Activated naive CD4-positive, alpha-beta T cell (primary cell): Measurements from ENCODE around the gene LRP1B.
"Not testable (repeated sequence)": the region's sequence is repeated elsewhere in the genome, so short reads cannot be mapped to it uniquely, and the experiment has no call there.

Experiments
- DNase-seq, 4 experiments: peaks; one replicate each; lab custom pipeline; 2025; lab: John Stamatoyannopoulos, UW

LRP1B gene

DNA sequence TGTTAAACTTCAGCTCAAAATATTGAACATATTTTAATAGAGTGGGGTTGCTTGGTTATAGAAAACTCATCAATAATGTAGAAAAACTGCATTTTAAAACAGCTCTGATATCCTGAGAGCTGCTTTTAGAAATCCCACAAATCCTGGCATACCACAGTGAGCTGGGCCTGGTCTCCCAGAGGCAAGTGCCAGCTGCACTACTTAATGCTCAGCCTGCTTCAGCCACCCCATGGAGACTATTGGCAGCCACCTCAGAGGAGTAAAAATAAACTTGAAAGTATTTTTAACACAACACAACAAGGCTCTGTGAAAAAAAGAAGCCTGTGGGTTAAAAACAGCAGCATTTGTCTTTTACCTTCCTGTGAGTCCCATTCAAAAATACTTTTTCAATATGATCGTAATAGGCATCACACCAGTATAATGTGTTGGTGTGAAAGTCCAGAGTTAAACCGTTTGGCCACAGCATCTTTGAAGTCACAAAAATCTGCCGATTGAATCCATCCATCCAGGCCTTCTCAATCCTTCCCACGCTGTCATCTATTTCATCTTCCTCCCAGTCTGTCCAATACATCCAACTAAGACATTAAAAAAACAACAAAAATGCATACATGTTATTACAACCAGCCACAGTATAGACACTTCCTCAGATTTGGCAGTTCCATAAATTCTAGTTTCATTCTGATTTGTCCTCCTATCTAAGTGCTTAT, 1115.3 kb downstream of the LRP1B start:
- DNase-seq, result no peak

DNA sequence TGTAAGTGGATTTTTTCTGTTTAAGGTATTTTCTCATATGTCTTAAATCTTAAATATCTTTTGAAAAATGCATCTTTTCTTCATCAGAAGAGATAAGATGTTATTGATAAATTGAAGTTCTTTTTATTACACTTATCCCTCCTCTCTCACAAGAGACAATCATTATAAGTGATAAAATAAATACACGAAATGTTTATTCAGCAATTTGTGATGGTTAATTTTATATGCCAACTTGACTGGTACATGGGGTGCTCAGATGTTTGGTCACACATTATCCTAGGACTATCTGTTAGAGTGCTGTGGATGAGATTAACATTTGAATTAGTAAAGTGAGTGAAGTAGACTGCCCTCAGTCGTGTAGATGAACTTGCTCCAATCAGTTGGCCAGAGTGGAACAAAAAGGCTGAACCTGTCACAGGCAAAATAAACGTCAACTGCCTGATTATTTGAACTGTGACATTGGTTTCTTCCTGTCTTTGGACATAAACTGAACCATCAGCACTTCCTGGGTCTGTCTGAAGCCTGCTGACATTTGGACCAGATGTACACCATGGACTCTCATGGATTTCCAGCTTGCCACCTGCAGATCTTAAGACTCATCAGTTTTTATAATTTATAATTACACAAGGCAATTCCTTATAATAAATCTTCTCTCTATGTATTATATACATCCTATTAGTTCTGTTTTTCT, 1126.7 kb downstream of the LRP1B start:
- DNase-seq, result no peak

DNA sequence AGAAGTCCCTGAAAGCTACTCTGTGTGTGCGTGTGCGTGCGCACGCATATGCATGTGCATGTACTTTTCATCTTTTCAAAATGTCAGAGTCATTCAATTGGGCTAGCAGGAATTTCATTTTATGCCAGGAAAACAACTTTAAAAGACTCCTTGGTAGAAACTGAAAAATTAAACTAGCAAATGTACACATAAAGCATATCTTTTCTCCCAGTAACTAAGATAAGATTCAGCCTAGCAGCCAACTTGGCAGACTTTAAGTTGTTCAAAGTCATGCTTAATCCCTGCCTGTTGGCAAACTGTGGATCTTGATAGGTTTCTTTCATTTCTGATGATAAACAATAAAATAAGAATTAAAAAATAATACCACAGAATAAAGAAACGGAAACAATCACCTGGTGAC, 1129.1 kb downstream of the LRP1B start:
- no peak for DNase-seq

DNA sequence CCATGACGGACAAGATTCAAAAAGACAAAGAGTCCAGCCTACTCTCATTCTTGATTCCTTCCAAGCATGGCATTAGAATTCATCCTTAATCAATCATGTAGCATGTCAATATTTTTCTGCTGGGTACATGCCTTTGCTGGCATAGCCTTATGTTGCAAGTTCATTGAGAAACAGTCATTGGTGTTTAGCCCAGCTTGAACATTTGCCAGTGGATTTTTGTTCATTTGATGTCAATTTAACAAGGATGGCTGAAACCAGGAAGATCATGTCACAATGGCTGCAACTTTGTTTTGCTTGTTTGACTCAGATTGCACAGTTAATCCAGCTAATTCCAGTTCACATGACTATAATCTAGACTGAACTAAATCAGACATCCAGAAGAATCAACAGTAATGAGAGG, 1132.2 kb downstream of the LRP1B start:
- DNase-seq, result no peak

DNA sequence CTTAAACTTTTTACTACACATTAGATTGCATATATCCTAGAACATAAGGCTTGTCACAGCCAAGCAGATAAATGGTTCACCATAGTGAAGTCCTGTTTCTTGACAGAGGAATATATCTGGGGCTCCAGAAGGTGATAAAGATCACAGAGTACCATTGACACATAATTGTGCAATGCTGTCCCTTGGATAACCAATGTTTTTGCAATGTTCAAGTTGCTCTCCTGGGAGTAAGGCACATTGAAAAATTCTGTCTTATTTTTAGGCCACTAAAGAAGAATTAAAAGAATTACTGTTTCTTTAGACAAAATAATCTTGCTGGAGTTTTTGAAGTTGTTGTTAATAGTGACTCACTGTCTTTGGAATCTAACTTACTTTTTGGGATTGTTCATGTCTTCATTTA, 1132.8 kb downstream of the LRP1B start:
- no peak for DNase-seq

DNA sequence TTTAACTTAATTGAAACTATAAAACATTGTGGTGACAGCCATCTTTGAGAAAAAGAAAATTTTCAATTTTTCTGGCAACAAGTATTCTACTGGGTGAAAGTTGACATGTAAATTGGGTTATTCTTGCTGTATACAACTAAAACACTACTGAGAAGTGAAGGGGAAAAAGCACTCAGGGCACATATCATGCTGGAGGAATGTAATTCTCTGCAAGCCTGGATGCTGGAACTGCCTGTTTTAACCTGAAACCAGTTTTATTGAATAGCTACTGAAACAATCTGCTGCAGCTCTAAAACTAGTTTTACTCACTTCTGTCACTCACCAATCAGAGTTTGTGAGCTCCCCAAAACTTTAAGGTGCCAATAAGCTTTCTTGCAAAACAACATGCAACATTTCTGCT, 1136.0 kb downstream of the LRP1B start:
- DNase-seq, result no peak

DNA sequence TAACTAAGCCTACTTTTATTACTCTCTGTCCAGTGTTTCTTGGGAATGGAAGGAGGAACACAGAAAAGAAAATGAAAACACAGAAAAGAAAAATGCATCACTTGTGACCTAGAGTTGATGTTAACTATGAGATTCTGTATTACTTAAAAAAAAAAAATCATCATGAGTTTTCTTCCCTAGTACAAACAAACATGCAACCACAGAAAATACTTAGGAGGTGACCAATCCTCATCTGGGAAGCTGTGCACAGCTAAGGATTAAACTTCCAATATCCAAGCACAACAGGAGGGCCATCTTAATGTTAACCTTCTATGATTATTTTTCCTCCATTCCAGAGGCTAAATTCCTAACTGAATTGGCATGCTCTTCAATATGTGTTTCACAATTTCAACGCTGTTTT, 1140.4 kb downstream of the LRP1B start:
- no peak for DNase-seq

DNA sequence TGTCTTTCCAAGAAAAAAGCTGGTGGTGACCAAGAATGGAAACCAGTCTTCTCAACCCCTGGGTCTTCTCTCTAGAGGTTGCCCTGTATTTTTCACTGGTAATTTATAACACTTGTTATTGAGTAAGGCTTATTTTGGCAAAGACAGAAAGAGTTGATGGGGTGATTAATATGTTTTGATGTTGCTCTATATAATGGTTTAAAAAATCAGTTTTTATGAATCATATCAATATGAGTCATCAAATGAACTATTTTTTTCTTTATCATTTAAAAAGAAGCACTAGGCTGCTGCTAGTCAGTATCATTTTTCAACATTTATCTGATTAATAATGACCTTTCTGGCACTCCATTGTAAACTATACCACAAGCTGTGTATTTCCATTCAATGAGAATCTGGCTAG, 1142.2 kb downstream of the LRP1B start:
- DNase-seq, result no peak

DNA sequence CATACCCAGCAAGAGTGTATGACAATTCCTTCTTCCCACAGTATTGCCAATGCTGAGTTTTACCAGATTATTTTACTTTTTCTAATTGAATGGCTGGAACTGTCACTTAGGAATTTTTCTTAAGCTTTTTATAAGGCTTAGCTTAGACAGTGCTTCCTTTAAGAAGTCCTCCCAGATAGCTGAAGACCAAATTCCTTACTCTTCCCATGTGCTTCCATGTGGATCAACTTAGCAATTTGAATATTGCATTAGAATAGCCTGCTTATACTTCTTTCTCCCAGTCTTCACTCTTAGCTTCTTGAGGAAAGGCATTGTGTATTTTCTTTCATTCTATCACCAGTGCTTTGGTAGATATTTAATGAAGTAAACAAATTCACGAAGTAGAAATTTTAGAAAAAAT, 1144.4 kb downstream of the LRP1B start:
- DNase-seq, result no peak

DNA sequence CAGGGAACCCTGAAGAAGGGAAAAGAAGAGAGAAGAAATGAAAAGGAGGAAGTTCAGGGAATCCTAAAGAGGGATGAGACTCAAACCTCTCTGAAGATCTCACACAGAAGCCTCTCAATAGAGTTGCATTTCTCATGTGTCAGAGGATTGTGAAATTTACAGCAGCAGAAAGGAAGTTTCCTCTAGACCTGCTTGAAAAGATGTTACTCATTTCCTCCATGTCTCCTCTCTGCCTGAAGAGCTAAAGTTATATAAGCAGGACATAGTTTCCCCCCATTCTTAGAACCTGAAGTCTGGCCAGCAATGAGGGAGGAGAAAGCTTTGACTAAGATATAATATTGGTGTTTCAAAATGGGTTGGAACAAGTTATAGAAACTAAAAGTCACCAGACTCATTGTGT, 1155.6 kb downstream of the LRP1B start:
- DNase-seq, result no peak

DNA sequence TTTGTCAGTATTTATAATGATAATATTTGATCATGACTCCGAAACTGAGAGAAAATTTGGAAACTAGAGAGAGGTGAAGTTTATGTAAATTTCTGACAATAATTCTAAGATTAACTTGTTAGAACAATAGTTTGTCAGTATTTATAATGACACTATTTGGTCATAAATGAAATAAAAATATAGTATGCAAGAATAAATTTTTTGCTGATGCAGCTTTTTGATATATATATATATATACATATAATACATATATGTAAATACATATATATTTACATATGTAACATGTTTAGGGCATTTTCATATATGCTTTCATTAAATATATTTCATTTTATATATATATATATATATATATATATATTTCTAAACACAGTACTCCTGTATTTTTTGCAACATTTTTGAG, 1158.1 kb downstream of the LRP1B start:
- no peak for DNase-seq

DNA sequence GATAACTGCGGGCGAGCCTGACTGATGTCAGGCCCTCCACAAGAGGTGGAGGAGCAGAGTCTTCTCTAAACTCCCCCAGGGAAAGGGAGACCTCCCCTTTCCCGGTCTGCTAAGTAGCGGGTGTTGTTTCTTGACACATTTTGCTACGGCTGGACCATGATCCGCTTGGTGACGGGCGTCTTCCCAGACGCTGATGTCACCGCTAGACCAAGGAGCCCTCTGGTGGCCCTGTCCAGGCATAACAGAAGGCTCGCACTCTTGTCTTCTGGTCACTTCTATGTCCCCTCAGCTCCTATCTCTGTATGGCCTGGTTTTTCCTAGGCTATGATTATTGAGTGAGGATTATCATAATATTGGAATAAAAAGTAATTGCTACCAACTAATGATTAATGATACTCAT, 1166.5 kb downstream of the LRP1B start:
- DNase-seq, result not testable (repeated sequence)

DNA sequence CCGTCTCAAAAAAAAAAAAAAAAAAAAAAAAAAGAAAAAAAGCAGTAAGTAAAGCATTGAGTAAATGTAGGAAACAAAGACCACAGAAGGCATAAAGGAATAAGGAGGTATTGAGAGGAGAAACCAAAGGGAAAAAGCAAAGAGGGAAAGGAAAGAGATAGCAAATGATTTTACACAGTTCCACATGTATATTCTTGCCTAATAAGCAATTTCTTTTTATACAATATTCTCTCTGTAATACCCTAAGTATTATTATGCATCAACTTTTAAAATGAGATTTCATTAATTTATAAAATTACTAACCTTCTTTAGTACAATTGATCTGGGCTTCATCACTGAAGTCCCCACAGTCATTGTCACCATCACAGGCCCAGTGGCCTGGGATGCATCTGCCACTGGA, 1180.9 kb downstream of the LRP1B start:
- DNase-seq, result no peak

DNA sequence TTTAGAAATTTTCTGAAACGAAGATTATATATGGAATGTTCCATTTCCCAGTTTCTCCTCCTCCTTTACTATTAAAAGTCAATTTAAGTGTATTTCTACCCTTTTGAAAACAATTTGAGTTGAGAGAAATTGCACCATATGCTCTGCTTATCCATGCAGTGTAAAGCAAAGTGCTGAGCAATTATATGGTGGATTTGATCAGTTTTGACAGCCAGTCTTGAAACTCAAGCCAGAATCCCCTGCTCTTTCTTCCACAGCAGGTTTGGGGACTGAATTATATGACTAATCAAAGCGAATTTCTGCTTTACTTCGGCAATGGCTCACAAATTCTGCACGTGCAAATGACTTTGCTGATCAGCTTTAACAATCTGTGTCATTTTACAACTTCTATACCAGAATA, 1183.6 kb downstream of the LRP1B start:
- no peak for DNase-seq

DNA sequence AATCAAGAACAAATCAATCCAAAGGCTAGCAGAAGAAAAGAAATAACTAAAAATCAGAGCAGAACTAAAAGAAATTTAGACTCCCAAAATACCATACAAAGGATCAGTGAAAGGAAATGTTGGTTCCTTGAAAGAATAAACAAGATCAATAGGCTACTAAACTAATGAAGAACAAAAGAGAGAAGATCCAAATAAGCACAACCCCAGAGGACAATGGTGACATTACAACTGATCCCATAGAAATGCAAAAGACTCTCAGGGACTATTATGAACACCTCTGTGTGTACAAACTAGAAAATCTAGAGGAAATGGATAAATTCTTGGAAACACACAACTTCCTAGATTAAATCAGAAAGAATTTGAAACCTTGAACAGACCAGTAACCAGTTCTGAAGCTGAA, 1186.9 kb downstream of the LRP1B start:
- DNase-seq, result no peak

DNA sequence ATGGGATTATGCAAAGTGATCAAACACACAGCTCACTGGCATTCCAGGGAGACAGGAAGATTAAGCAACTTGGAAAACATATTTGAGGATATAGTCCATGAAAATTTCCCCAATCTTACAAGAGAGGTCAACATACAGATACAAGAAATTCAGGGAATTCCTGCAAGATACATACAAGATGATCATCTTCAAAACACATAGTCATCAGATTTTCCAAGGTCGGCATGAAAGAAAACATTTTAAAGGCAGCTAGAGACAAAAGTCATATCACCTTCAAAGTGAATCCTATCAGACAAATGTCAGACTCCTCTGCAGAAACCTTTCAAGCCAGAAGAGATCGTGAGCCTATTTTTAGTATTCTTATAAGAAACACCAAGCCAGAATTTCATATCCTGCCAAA, 1188.5 kb downstream of the LRP1B start:
- no peak for DNase-seq

DNA sequence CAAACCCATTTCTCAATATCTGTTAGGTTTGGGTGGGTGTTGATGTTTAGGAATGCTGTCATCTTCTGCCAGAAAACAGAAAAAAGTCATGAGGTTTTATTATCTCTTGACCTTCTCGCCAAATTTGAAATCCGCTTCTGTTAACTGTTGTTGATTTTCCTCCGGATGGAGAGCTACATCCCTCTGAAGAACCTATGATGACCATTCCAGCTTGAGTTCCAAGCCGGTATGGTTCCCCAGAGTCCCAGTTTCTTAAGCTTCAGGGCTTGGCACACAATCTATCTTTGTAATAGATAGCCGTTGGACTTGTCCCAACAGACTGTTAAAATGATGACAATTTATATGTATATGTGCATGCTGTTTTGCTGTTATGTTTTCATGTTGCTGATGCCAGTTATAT, 1201.0 kb downstream of the LRP1B start:
- no peak for DNase-seq

DNA sequence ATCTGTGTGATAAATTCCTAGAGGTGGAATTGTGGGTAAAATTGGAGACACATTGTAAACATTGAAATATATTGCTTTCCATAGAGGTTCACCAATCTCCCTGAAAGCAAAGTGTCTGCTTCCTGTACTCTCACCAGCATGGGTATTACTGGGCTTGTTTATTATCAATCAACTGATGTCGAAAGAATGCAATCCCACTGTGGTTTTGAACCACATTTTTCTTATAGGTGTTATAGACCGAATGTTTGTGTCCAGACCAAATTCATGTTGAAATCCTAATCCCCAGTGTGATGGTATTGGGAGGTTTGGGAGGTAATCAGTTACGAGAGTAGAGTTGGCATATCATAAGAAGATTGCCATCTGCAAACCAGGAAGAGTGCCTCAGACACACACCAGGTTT, 1212.4 kb downstream of the LRP1B start:
- DNase-seq, result no peak

DNA sequence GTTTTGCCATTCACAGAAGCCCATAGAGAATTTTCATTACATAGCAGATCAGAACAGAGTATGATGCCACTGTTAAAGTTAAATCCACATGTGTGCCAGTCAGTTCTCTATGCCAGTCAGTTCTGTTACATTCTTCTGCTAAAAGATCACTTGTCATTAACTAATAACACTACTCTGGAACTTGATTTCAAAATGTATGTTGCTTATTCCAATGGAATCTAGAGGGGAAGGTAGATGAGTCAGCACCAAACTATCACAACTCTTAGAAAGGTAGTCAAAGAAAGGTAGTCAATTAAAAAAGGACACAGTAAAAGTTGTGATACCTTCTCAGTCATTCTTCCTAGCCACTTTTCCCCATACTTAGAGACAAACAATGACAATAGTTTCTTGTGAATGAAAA, 1214.4 kb downstream of the LRP1B start:
- DNase-seq, result no peak

DNA sequence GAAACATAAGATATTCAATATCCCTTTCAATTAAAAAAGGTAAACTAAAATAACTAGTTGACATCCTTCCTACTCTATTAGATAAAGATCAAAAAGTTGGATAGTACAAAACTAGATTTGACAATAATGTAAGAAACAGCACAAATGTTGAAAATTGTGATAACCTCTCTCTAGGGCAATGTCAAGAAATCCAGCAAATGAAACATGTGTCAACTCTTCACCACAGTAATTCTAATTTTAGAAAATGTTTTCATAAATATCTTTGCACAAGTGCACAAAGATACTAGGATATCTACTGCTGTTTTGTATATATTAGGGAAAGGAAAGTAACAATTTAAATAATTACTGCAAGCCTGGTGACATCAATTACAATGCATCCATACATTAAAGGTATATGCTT, 1220.1 kb downstream of the LRP1B start:
- no peak for DNase-seq

DNA sequence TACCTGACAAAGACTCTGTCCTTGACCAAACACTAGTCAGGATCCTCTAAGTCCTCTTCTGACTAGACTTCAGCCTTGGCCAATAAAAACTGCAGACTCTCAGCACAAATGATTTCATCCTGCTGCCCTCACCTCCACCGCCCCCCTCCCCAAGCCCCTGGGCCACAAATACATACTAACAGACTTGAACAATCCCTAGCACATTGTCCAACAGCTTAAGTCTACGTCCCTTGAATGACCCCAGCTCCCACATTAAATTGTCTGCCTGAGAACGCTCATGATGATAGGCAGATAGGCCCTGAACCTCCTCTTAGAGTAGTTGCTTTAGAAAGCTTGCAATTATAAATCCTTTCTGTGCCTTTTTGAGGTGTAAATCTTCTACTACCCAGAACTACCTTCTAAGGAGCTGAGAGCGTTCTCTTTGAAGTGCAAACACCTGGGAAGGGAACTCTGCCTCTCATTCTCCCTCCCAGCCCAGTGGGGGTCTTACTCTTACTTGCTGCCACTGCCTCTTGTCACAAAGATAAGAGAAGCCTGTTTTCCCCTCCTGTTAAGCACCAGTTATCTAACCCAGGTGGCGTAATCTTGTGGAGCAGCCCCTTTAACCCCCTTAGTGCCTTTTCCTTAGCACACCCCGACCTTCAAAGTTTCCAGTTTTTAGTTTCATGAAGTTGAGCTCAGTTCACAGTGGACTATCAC, 1225.6 kb downstream of the LRP1B start:
- no peak for DNase-seq

DNA sequence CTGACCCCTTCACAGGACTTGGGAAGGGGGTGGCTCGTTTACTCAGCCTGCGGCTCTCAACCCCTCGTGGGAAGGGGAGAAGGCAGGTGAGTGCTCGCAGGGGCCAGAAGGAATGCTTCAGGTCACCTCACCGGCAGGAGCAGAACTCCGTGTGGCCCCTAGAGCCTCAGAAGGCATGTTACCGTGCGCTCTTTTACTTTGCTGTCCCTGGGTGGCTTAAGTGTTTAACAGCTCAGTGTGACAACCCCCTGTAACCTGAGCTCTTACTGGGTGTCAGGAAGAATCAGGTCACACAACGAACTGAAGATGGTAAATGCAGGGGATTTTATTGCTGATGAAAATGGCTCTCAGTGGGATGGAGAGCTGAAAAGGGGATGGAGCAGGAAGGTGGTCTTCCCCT, 1235.4 kb downstream of the LRP1B start:
- DNase-seq, result no peak

DNA sequence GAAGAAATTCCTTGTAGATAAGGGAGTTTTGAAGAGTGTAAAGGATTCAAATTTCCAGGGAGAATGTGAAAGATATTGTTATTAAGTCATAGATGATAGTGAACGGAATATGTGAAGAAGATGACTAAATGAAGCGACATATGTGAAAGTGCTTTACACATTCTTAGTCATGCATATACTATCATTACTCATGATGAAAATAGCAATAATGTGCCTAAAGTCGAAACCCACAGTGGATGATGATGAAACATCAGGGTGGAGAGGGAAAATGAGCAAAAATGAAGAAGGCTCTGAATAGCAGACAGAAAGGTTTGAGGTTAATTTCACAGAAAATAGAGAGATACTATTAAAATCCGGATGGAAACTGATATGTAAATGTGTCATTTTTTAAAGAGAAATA, 1237.1 kb downstream of the LRP1B start:
- no peak for DNase-seq
